Brain microvascular endothelial cell (primary cell): ENCODE data around the gene HIF3A.

Experiments
- DNase-seq: peaks from one replicate; pipeline ENCODE4 v3.0.0-alpha.2; 2020
- H3K27ac ChIP-seq: fragments of 250-450 bp; sonication (Bioruptor Pico); 2 replicates; pipeline ENCODE4 v1.5.1; 2020; ENCODE audit warnings: mild to moderate bottlenecking, moderate library complexity
- H3K27me3 ChIP-seq: fragments of 250-450 bp; sonication (Bioruptor Pico); replicated peaks from 2 replicates; pipeline ENCODE4 v1.5.1; 2020; ENCODE audit warnings: mild to moderate bottlenecking
- H3K36me3 ChIP-seq: fragments of 250-450 bp; sonication (Bioruptor Pico); replicated peaks from 2 replicates; pipeline ENCODE4 v1.5.1; 2020; ENCODE audit warnings: mild to moderate bottlenecking
- H3K4me3 ChIP-seq: 2 replicates; pipeline ENCODE4 v1.5.1; 2011; ENCODE audit warnings: low read depth, mild to moderate bottlenecking, control low read depth, low read length, moderate library complexity
- in situ Hi-C: cut with HindIII; loops from 2 replicates; pipeline ENCODE4 v1.10.0; 2017; ENCODE audit warnings: low sequenced_read_pairs, low pct_ligation_motif_present
- TF ChIP-seq, protein P1 (sequence below): IDR thresholded peaks from 2 replicates; pipeline ENCODE4 v1.5.1; 2011; ENCODE audit warnings: low read depth, mild to moderate bottlenecking, moderate library complexity, low read length, control low read depth, inconsistent platforms; ENCODE audit errors: missing control alignments

The HIF3A gene

DNA sequence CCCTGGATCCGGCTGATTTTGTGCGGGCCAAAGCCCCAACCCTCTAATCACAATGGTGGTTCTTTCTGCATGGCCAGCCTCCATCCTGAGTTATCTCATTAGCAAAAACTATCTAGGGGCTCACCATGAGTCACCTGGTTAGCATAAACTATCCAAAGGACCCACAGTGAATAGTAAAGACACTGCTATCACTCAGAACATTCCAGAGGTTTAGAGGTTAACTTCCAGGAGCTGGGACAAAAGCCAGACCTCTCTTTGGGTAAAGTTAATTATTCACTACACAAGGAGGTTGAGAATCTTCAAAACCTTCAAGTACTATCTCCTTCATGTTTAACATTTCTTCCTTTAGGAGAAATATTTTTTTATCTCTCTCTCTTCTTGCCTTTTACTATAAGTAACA, 31.2 kb downstream of the HIF3A start:
- no peak overlapping the region for H3K4me3 ChIP-seq
- TF ChIP-seq, protein P1, sequence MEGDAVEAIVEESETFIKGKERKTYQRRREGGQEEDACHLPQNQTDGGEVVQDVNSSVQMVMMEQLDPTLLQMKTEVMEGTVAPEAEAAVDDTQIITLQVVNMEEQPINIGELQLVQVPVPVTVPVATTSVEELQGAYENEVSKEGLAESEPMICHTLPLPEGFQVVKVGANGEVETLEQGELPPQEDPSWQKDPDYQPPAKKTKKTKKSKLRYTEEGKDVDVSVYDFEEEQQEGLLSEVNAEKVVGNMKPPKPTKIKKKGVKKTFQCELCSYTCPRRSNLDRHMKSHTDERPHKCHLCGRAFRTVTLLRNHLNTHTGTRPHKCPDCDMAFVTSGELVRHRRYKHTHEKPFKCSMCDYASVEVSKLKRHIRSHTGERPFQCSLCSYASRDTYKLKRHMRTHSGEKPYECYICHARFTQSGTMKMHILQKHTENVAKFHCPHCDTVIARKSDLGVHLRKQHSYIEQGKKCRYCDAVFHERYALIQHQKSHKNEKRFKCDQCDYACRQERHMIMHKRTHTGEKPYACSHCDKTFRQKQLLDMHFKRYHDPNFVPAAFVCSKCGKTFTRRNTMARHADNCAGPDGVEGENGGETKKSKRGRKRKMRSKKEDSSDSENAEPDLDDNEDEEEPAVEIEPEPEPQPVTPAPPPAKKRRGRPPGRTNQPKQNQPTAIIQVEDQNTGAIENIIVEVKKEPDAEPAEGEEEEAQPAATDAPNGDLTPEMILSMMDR: no peak
- in situ Hi-C loops: no loop called here
- H3K36me3 ChIP-seq: no peaks in the 10 kb centered on the region
- no peak for DNase-seq
- no peaks in the 10 kb centered on the region for H3K27me3 ChIP-seq
- no peak overlapping the region for H3K27ac ChIP-seq

DNA sequence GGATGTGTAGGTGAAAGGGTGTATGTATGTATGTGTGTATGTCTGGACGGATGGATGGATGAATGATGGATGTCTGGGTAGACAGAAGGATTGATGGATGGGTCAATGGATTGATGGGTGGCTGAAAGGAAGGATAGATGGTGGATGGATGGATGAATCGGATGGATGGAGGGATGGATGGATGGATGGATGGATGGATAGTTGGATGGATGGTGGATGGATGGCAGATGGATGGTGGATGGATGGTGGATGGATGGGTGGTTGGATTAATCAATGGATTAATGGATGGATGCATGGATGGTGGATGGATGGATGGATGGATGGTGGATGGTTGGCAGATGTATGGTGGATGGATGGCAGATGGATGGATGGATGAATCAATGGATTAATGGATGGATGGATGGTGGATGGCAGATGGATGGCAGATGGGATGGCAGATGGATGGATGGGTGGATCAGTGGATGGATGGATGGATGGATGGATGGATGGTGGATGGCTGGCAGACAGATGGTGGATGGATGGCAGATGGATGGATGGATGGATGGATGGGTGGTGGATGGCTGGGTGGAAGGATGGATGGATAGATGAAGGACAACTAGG, 33.6 kb downstream of the HIF3A start:
- TF ChIP-seq, protein P1: no peak
- in situ Hi-C loops: no loop called here
- Histone ChIP-seq H3K4me3 (no peak overlapping the region), H3K36me3 (no peaks in the 10 kb centered on the region), H3K27me3 (no peaks in the 10 kb centered on the region), H3K27ac (no peak overlapping the region)
- no peak for DNase-seq

DNA sequence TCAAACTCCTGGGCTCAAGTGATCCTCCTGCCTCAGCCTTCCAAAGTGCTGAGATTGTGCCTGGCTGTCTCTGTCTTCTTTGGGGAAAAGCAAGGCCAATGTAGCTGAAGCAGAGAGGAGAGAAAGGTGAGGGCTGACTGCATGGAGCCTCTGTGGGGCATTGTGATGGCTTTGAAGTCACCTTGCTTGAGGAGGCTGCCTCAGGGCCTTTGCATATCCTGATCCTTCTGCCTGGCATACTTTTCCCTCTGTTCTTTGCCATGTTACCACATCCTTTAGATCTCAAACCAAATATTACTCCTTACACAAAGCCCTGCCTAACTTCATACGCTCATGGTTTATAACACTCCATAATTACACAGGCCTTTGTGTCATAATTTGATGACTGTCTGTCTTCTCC, 40.6 kb downstream of the HIF3A start:
- no peak overlapping the region for H3K4me3 ChIP-seq
- no peaks in the 10 kb centered on the region for H3K27me3 ChIP-seq
- no peak for DNase-seq
- in situ Hi-C loops: no loop called here
- no peaks in the 10 kb centered on the region for H3K36me3 ChIP-seq
- H3K27ac ChIP-seq: no peak overlapping the region
- TF ChIP-seq, protein P1: no peak

DNA sequence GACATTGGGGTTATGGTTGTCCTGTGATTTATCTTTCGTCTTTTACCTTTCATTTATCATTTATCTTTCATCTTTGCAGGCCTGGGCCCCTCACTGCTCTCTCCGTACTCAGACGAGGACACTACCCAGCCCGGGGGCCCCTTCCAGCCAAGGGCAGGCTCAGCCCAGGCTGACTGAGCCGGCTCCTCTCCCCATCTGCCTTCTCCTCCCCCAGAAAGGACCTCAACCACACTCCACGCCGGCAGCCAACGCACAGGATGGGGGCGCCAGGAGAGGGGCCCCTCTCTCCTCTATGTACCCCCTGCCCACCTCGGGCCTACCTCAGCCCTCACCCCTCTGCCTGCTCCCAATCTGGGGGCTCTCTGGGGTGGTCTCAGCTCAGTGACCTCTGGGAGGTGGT, 42.6 kb downstream of the HIF3A start:
- DNase-seq: no peak
- no peaks in the 10 kb centered on the region for H3K27me3 ChIP-seq
- no peak overlapping the region for H3K4me3 ChIP-seq
- H3K36me3 ChIP-seq: no peaks in the 10 kb centered on the region
- H3K27ac ChIP-seq: no peak overlapping the region
- in situ Hi-C loops: no loop called here
- TF ChIP-seq, protein P1: no peak

DNA sequence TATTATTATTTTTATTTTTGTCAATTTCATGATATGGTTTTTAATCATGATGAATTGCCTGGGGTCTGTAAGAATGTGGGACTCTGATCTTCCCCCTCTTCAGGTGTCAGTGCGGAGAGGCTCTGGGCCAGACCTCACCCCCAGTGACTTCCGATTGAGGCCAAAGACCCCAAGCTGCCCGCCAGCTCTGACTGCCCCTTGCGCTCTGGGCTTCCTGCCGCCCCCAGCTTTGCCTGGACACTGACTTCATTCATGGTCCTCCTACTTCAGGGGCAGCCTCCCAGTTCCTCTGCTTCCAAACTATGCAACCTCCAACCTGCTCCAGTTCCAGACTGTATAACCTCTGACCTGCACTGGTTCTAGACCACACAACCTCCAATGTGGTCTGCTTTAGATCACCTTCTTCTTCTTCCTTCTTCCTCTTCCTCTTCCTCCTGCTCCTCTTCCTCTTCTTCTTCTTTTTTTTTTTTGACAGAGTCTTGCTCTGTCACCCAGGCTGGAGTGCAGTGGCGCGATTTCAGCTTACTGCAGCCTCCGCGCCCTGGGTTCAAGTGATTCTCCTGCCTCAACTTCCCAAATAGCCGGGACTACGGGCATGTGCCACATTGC, 43.3 kb downstream of the HIF3A start:
- TF ChIP-seq, protein P1: no peak
- H3K36me3 ChIP-seq: no peaks in the 10 kb centered on the region
- in situ Hi-C loops: no loop called here
- no peak for DNase-seq
- no peak overlapping the region for H3K4me3 ChIP-seq
- H3K27ac ChIP-seq: no peak overlapping the region
- no peaks in the 10 kb centered on the region for H3K27me3 ChIP-seq

DNA sequence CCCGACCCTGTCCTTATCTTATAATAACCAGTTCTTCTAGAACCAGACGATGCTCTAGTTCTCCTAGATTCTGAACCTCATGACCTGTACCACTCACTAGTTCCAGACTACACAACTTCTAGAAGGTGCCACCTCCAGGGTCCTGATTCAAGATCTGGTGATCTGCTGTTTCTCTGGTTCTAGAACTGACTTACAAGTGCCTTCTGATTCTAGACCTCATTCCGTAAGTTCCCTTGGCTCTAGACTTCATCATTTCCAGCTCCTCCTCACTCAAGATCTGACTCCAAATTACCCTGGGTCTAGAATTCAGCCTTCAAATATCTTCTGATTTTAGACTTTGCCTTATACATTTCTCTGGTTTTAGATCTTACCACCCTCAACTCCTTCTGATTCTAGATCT, 45.1 kb downstream of the HIF3A start:
- Histone ChIP-seq H3K27me3 (no peaks in the 10 kb centered on the region), H3K27ac (no peak overlapping the region), H3K4me3 (no peak overlapping the region), H3K36me3 (no peaks in the 10 kb centered on the region)
- DNase-seq: no peak
- in situ Hi-C loops: no loop called here
- TF ChIP-seq, protein P1: no peak
